K562 (cell line): Measurements from ENCODE around the gene PODXL2. TPM values are rescaled to one million over a fixed set of nuclear protein-coding genes. Genes with fewer than 3 reads are reported as not detected.
A peak's percentile ranks its signal among the peaks of the same experiment; 100 is the strongest.

Source experiments
- ATAC-seq: fragments of 200-7000 bp; cut with Tn5 transposase; 3 replicates; pipeline ENCODE4 v1.9.1; 2020; ENCODE audit warnings: moderate library complexity
- BruUV-seq: library from RNA; stranded (reverse); fragments of 400-500 nt; replicated peaks from 2 replicates; lab custom pipeline; 2021; lab: Mats Ljungman, UMichigan
- CTCF ChIA-PET: fragments of 300-600 bp; formaldehyde crosslinking; extraction: SDS; loops from one replicate; lab custom pipeline; 2021; ENCODE audit warnings: low intra/inter-chr PET ratio; lab: Yijun Ruan, JAX
- POLR2A ChIA-PET: fragments of 300-600, 350-650 bp; sonication (Branson Sonifier 250); formaldehyde crosslinking; extraction: SDS; loops from one replicate; lab custom pipeline; 2021; ENCODE audit warnings: antibody characterized with exemption, inconsistent platforms; lab: Yijun Ruan, JAX
- DNase-seq, 4 experiments: peaks; one replicate each; pipeline versions ENCODE4 v3.0.0 to v3.0.0-alpha.2; 2011 to 2018; ENCODE audit warnings: low spot score in 3 of 4, mixed read lengths in 3 of 4; ENCODE audit errors: extremely low read depth in 1 of 4
- FAIRE-seq: peaks from 2 replicates; lab custom pipeline; 2011; peaks lifted over from hg19 to GRCh38; lab: Jason Lieb, UNC
- H2AFZ ChIP-seq: 2 replicates; pipeline ENCODE4 v1.6.0; 2011; ENCODE audit warnings: low read depth, low read length, control low read depth, inconsistent platforms
- H3K27ac ChIP-seq: fragments of 200-600 bp; 3 replicates; pipeline ENCODE4 v1.8.0; 2011; ENCODE audit warnings: low read depth, mild to moderate bottlenecking, control low read depth, inconsistent platforms, low read length, moderate library complexity, mixed read lengths; ENCODE audit errors: extremely low read depth
- H3K27me3 ChIP-seq, 2 experiments: fragments of 300-600 bp in 1 of 2; 2 replicates in 1 of 2; 3 replicates in 1 of 2; pipeline versions ENCODE4 v1.6.0 to v1.8.0; 2011; ENCODE audit warnings: inconsistent platforms in 2 of 2, low read length in 2 of 2, mild to moderate bottlenecking in 1 of 2, mixed read lengths in 1 of 2, moderate library complexity in 1 of 2; ENCODE audit not compliant: control insufficient read depth in 2 of 2, insufficient read depth in 2 of 2
- H3K36me3 ChIP-seq: fragments of 300-600 bp; 3 replicates; pipeline ENCODE4 v1.8.0; 2011; ENCODE audit warnings: mild to moderate bottlenecking, low read length, inconsistent platforms; ENCODE audit not compliant: control insufficient read depth, insufficient read depth
- H3K4me1 ChIP-seq, 2 experiments: fragments of 200-600 bp in 1 of 2; replicated peaks in 1 of 2; 2 replicates in 1 of 2; 3 replicates in 1 of 2; pipeline versions ENCODE4 v1.5.1 to v1.8.0; 2011; ENCODE audit warnings: inconsistent platforms in 2 of 2, low read length in 2 of 2, mild to moderate bottlenecking in 1 of 2, mixed read lengths in 1 of 2, moderate library complexity in 1 of 2; ENCODE audit not compliant: control insufficient read depth in 2 of 2, insufficient read depth in 2 of 2
- H3K4me2 ChIP-seq: 2 replicates; pipeline ENCODE4 v1.6.1; 2011; ENCODE audit warnings: low read length, control low read depth, inconsistent platforms, mixed read lengths; ENCODE audit not compliant: insufficient read depth
- H3K4me3 ChIP-seq: fragments of 200-600 bp; sonication (generic), shearing (Covaris generic); 2 replicates; pipeline ENCODE4 v1.5.1; 2016; ENCODE audit warnings: control low read depth, inconsistent platforms
- H3K79me2 ChIP-seq: fragments of 200-600 bp; 3 replicates; pipeline ENCODE4 v1.8.0; 2011; ENCODE audit warnings: low read length, inconsistent platforms; ENCODE audit not compliant: control insufficient read depth, insufficient read depth
- H3K9ac ChIP-seq, 2 experiments: 2 replicates each; pipeline versions ENCODE4 v1.6.0 to v1.6.1; 2011; ENCODE audit warnings: low read depth in 2 of 2, low read length in 2 of 2, control low read depth in 1 of 2, inconsistent platforms in 1 of 2, mild to moderate bottlenecking in 1 of 2, mixed read lengths in 1 of 2; ENCODE audit not compliant: insufficient read depth in 1 of 2
- H3K9me1 ChIP-seq: one replicate; pipeline ENCODE4 v1.6.0; 2011; ENCODE audit warnings: inconsistent platforms, mild to moderate bottlenecking, low read length, moderate library complexity; ENCODE audit not compliant: control insufficient read depth, insufficient read depth
- H3K9me3 ChIP-seq: replicated peaks from 2 replicates; pipeline ENCODE4 v1.5.1; 2011; ENCODE audit warnings: low read depth, low read length, inconsistent platforms; ENCODE audit not compliant: control insufficient read depth, insufficient read depth
- H4K20me1 ChIP-seq: replicated peaks from 2 replicates; pipeline ENCODE4 v1.6.1; 2011; ENCODE audit warnings: low read length, inconsistent platforms, mixed read lengths; ENCODE audit not compliant: control insufficient read depth, insufficient read depth
- ATF7 ChIP-seq: fragments of 450-650 bp; IDR thresholded peaks from 2 replicates; pipeline ENCODE4 v1.7.1; 2014; ENCODE audit warnings: mild to moderate bottlenecking, moderate library complexity
- GABPA ChIP-seq: fragments of 200-800 bp; sonication (Bioruptor generic); conservative IDR thresholded peaks from 2 replicates; pipeline ENCODE4 v1.6.1; 2016; ENCODE audit warnings: low read depth, missing genetic modification characterization, missing compliant biosample characterization
- HLTF ChIP-seq: fragments of 450-650 bp; IDR thresholded peaks from 2 replicates; pipeline ENCODE4 v1.6.1; 2016
- L3MBTL2 ChIP-seq: fragments of 450-650 bp; IDR thresholded peaks from 2 replicates; pipeline ENCODE4 v1.6.1; 2016; ENCODE audit warnings: mild to moderate bottlenecking, moderate library complexity
- NBN ChIP-seq: fragments of 450-650 bp; IDR thresholded peaks from 2 replicates; pipeline ENCODE4 v1.6.1; 2016; ENCODE audit warnings: low read depth, mild to moderate bottlenecking
- NR3C1 ChIP-seq: sonication (generic); formaldehyde crosslinking; IDR thresholded peaks from 2 replicates; pipeline ENCODE4 v1.8.1; 2022; ENCODE audit warnings: missing genetic modification reagents
- PRPF4 ChIP-seq: fragments of 200-400 bp; formaldehyde crosslinking; IDR thresholded peaks from one replicate; pipeline ENCODE4 v1.6.1; 2017; ENCODE audit warnings: low read length, low read depth, mild to moderate bottlenecking; ENCODE audit not compliant: insufficient read depth, poor library complexity, severe bottlenecking
- PTBP1 ChIP-seq: fragments of 200-400 bp; formaldehyde crosslinking; IDR thresholded peaks from 2 replicates; pipeline ENCODE4 v1.6.1; 2017; ENCODE audit warnings: low read depth, low read length
- RBM25 ChIP-seq: fragments of 200-400 bp; formaldehyde crosslinking; IDR thresholded peaks from 2 replicates; pipeline ENCODE4 v1.6.1; 2018; ENCODE audit warnings: low read length, low read depth, moderate library complexity; ENCODE audit not compliant: severe bottlenecking
- RFX1 ChIP-seq: fragments of 450-650 bp; IDR thresholded peaks from 2 replicates; pipeline ENCODE4 v1.6.1; 2016; ENCODE audit warnings: mild to moderate bottlenecking, moderate library complexity
- SMARCA5 ChIP-seq: fragments of 450-650 bp; IDR thresholded peaks from 2 replicates; pipeline ENCODE4 v1.6.1; 2016
- SNIP1 ChIP-seq: fragments of 450-650 bp; IDR thresholded peaks from 2 replicates; pipeline ENCODE4 v1.7.1; 2017; ENCODE audit warnings: low read depth, mild to moderate bottlenecking
- ZNF232 ChIP-seq: sonication (generic); formaldehyde crosslinking; IDR thresholded peaks from 2 replicates; pipeline ENCODE4 v1.8.0; 2022; ENCODE audit warnings: mild to moderate bottlenecking, missing genetic modification reagents
- ZNF316 ChIP-seq: fragments of 450-650 bp; IDR thresholded peaks from 2 replicates; pipeline ENCODE4 v1.6.1; 2016
- WGBS: fragments of 100-300 bp; shearing (Covaris generic); methylation state at CpG from one replicate; pipeline ENCODE4 v1.1.6; 2016; ENCODE audit warnings: low coverage, mixed read lengths; ENCODE audit not compliant: insufficient coverage; ENCODE audit errors: missing lambda C conversion rate; 5-methylcytosine and 5-hydroxymethylcytosine counted together
- in situ Hi-C: fragments of 300-500 bp; cut with MboI; formaldehyde crosslinking; loops from 4 replicates; pipeline ENCODE4 v1.15.0; 2018; ENCODE audit warnings: inconsistent platforms, mixed read lengths
- intact Hi-C: fragments of 100-400 bp; cut with micrococcal nuclease; formaldehyde crosslinking; loops from 2 replicates; pipeline ENCODE4 v1.14.2; 2022
- polyA plus RNA-seq, 8 experiments: library from polyadenylated mRNA; depleted of rRNA in 4 of 8; stranded (reverse) in 5 of 8; unstranded in 3 of 8; fragments of >200 nt; fragmentation: Nextera tagmentation in 2 of 8; fragmentation: Illumina TruSeq in 1 of 8; extraction: Ambion mirVana in 2 of 8; extraction: Trizol in 1 of 8; gene quantifications; 2 replicates each; pipeline versions ENCODE4 v1.2.1 to v1.2.3, GENCODE V29; 2011 to 2014; ENCODE audit warnings: inconsistent platforms in 1 of 8, missing spikeins in 1 of 8
- total RNA-seq, 7 experiments: library from RNA; depleted of rRNA in 6 of 7; stranded (reverse); fragments of >200 nt in 6 of 7; fragmentation: Illumina TruSeq in 2 of 7; extraction: Trizol in 2 of 7; gene quantifications; 2 replicates each; pipeline versions ENCODE4 v1.2.1 to v1.2.3, GENCODE V29; 2011 to 2021; ENCODE audit warnings: low replicate concordance in 1 of 7

The PODXL2 gene
- total and polyA plus RNA-seq, 9 of the 15 experiments (the other 6 are each of a cell fraction or from before 2014, with no cell fraction given), result 0.03 to 52.5 (median 21.9) TPM

DNA sequence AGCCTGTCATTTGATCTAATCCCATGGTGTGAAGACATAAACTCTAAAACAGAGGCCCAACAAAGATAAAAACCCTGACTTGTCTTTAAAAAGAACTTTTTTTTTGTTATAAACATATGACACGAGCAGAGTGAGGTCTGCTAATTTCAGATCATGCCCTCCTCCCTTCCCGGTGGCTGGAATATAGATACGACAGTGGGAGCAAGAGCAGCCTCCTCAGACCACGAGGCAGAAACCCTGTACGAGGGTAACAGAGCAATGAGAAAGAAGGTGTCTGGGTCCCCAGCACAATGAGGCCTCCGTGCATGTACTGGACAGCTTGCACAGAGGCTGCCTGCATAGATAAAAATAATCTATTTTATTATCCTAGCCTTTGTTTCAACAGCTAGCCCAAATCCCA lies 44.3 kb upstream of the PODXL2 start:
- POLR2A ChIA-PET, result interaction anchor here (0.8 to 2.5 kb wide), 4 partner anchors 9 to 231 kb away, joined by 3 to 9 read pairs (median 6); partner anchors contain the start of gene MCM2
- no peak for FAIRE-seq
- H3K4me2 ChIP-seq, result no peak overlapping the region

DNA sequence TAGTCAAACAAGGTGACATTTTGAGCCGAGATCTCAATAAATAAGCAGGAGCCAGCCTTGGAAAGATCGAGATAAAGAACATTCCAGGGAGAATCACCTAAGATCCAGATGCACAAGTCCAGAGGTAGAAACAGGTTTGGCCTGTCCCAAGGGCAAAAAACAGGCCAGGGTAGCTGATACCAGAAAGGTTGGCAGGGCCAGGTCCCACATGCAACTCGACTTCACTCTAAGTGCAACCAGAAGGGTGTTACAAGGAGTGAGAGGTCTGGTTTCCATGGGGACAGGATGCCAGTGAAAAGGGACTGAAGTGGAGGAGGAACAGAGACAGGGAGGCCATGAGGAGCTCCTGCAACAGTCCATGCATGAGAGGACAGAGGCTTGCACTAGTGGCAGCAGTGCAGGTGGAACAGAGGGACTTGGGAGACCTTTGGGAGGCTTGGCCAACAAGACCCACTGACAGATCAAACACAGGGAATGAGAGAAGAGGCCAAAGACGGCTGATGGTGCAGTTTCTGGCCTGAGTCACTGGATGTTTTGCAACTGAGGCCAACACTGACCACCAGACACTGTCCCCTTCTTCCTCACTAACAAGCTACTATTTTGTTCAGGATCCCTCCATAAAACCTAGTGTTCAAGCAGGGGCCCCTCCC lies 43.7 kb upstream of the PODXL2 start:
- peak; percentile 23 for FAIRE-seq
- Histone ChIP-seq H3K27ac (no peak overlapping the region), H3K36me3 (no peaks in the 10 kb centered on the region), H3K4me1 (peaks cover 32 to 47% of the 10 kb centered on the region in 2 experiments; a peak in 4 of 5 replicates), H3K9me3 (no peaks in the 10 kb centered on the region), H3K9ac (no peak overlapping the region), H3K79me2 (peaks cover 59% of the 10 kb centered on the region), H2AFZ (no peak overlapping the region)
- no TSS peak for BruUV-seq
- no peak for DNase-seq
- POLR2A ChIA-PET, result interaction anchor here (0.7 to 2.5 kb wide), 5 partner anchors 10 to 40 kb away, joined by 3 to 9 read pairs (median 3); partner anchors contain the start of gene MCM2
- intact Hi-C loops, result no loop called here
- TF ChIP-seq RFX1 (peak; percentile 57; the same call in 1 of the 2 replicates), ATF7 (no peak), NBN (no peak), GABPA (no peak), ZNF316 (0 out of 2 replicates have a peak, but pooled peaks have one; percentile 14), ZNF232 (CRISPR knock-in tag) (no peak), SNIP1 (no peak)
- TF ChIP-seq, all 486 proteins: peak for 2
- peaks cover 12% of the 10 kb centered on the region for H4K20me1 ChIP-seq
- H3K4me2 ChIP-seq, result no peak overlapping the region
- peaks cover 4% of the 10 kb centered on the region for H3K9me1 ChIP-seq
- in situ Hi-C loops, result no loop called here
- ATAC-seq, result no peak
- no peaks in the 10 kb centered on the region for H3K27me3 ChIP-seq
- no peak overlapping the region for H3K4me3 ChIP-seq
- CTCF ChIA-PET, result no interaction called here
- 57% methylated on average over 4 of the region's 4 CpGs for WGBS

More for the DNA sequence above, 44.3 kb upstream of the PODXL2 start:
- in situ Hi-C loops, result no loop called here
- no TSS peak for BruUV-seq
- WGBS, result 24% methylated on average over 6 of the region's 6 CpGs
- CTCF ChIA-PET, result no interaction called here
- Histone ChIP-seq H3K9me1 (peaks cover 4% of the 10 kb centered on the region), H3K27ac (no peak overlapping the region), H3K9ac (no peak overlapping the region), H3K79me2 (peaks cover 53% of the 10 kb centered on the region), H3K4me3 (no peak overlapping the region), H3K36me3 (peaks cover under 1% of the 10 kb centered on the region; the same call in 1 of the 3 replicates), H2AFZ (no peak overlapping the region), H3K27me3 (no peaks in the 10 kb centered on the region), H3K4me1 (peaks cover 32 to 46% of the 10 kb centered on the region in 2 experiments; a peak in 4 of 5 replicates), H3K9me3 (no peaks in the 10 kb centered on the region), H4K20me1 (peaks cover 12% of the 10 kb centered on the region)
- intact Hi-C loops, result no loop called here
- TF ChIP-seq RBM25 (peak; percentile 65), PTBP1 (peak; percentile 38; the same call in 1 of the 2 replicates), NR3C1 (no peak), L3MBTL2 (peak; percentile 22; the same call in 1 of the 2 replicates), SMARCA5 (peak; percentile 17; the same call in 1 of the 2 replicates), PRPF4 (no peak), HLTF (peak; percentile 56; the same call in 1 of the 2 replicates)
- DNase-seq, result no peak
- no peak for ATAC-seq
